Measurements from ENCODE around the gene ZSWIM8.
"Not testable (repeated sequence)": the region's sequence is repeated elsewhere in the genome, so short reads cannot be mapped to it uniquely, and the experiment has no call there.

The ZSWIM8 gene

GRCh38 chr10:73774637-73775036, 10.8 kb upstream of the ZSWIM8 start:
- DNase-seq = peak; percentile 6 to 15

GRCh38 chr10:73779018-73779417, 6.4 kb upstream of the ZSWIM8 start:
- DNase-seq = no peak

- DNase-seq = no peak
Measured at GRCh38 chr10:73779539-73780197, 5.7 kb upstream of the ZSWIM8 start.

- no peak for DNase-seq
Measured at GRCh38 chr10:73780301-73780700, 5.1 kb upstream of the ZSWIM8 start.

GRCh38 chr10:73780966-73781365, 4.4 kb upstream of the ZSWIM8 start:
- DNase-seq = no peak

GRCh38 chr10:73781548-73781878, 3.9 kb upstream of the ZSWIM8 start:
- no peak for DNase-seq

DNA sequence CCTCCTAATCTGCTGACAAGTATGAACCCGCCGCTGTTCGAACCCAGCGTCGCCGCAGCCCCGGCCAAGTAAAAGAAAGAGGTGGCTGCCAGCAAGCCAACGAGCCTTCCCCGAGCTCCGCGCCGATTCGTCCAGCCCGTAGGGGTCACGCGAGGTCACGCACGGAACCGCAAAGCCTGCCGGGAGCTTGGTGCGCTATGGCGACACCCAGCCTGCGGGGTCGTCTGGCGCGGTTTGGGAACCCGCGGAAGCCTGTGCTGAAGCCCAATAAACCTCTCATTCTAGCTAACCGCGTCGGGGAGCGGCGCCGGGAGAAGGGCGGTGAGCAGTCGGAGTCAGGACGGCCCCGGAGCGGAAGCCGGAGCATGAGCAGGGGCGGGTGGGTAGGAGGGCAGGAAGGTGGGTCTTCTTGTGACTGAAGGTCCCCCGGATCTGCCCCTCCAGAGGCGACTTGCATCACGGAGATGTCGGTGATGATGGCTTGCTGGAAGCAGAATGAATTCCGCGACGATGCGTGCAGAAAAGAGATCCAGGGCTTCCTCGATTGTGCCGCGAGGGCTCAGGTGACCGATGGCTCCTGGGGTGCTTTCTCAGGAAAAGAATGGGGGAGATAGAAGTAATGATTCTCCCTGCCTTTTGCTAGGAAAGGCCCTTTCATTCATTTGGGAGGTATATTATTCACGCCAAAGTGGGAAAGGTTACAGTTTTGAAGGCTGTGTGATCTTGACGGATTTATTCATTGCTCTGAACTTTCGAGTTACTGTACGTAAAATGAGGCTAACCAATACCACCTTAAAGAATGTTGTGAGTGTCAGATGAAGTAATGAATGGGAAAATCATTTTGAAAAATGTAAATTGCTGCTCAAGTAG, 3.3 kb upstream of the ZSWIM8 start, which contains the start of gene CHCHD1:
Gene CHCHD1, plus strand, starts transcription at position 170 of the 870 bp plus-strand sequence. Its CDS starts 28 bp downstream, at position 198.
- DNase-seq = peak; percentile 79 to 89

- no peak for DNase-seq
Measured at GRCh38 chr10:73782749-73783085, 2.7 kb upstream of the ZSWIM8 start.

- peak in 1 of 2 donors; percentile 18 for DNase-seq
Measured at GRCh38 chr10:73785721-73786511, 510 bp downstream of the ZSWIM8 start.

GRCh38 chr10:73786512-73786885, 1.1 kb downstream of the ZSWIM8 start:
- no peak for DNase-seq

DNA sequence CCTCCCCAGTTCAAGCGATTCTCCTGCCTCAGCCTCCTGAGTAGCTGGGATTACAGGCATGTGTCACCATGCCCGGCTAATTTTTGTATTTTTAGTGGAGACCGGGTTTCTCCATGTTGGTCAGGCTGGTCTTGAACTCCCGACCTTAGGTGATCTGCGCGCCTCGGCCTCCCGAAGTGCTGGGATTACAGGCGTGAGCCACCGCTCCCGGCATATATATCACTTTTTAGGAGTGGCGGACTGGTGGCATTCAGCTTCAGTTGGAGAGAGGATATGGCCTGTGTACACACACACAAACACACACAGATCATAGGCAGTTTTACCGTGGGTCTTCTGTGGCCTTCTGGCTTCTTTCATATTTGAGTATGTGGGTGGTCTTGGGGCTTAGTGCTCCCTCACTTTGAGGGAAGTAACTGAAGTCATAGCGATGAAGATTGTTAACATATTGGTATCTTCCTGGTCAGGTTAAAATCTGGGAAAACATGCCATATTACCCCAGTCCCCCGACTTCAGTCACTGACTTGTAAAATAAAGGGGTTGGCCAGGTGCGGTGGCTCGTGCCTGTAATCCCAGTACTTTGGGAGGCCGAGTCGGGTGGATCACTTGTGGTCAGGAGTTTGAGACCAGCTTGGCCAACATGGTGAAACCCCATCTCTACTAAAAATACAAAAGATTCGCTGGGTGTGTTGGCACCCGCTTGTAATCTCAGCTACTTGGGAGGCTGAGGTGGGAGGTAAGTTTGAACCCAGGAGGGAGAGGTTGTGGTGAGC, 1.8 kb downstream of the ZSWIM8 start:
- not testable (repeated sequence) for DNase-seq

DNA sequence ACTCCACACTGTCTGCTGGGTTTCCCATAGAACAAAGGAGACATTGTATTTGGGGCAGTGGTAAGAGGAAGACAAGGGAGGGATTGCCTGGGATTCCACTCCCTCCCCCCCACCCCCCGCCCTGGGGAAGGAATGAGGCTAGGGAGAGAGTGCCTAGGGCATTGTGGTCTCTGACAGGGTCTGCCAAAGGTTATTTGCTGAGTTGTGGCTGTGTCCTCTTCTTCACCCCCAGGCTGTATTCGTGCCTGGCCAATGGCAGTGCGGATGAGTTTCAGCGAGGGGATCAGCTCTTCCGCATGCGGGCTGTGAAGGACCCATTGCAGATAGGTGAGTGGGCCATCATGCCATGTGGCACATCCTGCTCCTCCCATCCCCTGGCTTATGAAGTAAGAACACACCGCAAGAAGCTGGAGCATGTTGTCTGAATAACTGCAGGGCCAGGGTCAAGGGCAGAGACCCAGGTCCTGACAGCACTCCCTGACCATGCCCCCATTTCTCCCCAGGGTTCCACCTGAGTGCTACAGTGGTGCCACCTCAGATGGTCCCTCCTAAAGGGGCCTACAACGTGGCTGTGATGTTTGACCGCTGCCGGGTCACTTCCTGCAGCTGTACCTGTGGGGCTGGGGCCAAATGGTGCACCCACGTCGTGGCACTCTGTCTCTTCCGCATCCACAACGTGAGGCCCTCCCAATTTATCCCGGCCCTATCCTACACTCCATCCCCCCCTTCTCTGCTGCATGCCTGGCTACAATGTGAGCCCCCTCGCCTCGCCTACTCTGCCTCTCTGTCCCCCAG, 3.7 kb downstream of the ZSWIM8 start:
- no peak for DNase-seq

DNA sequence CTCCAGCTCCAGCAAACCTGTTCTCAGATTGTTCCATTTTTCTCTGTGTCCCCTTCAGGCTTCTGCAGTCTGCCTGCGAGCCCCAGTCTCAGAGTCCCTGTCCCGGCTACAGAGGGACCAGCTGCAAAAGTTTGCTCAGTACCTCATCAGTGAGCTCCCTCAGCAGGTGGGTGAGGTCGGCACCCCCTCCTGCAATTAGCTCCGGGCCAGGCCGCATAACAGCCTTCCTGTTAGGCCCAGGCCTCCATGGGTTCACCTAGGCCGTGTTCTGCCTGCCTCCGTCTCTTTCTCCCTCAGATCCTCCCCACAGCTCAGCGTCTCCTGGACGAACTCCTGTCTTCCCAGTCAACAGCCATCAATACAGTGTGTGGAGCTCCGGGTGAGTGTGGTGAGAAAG, 4.3 kb downstream of the ZSWIM8 start:
- no peak for DNase-seq

GRCh38 chr10:73790886-73791625, 5.7 kb downstream of the ZSWIM8 start:
- DNase-seq = no peak

DNA sequence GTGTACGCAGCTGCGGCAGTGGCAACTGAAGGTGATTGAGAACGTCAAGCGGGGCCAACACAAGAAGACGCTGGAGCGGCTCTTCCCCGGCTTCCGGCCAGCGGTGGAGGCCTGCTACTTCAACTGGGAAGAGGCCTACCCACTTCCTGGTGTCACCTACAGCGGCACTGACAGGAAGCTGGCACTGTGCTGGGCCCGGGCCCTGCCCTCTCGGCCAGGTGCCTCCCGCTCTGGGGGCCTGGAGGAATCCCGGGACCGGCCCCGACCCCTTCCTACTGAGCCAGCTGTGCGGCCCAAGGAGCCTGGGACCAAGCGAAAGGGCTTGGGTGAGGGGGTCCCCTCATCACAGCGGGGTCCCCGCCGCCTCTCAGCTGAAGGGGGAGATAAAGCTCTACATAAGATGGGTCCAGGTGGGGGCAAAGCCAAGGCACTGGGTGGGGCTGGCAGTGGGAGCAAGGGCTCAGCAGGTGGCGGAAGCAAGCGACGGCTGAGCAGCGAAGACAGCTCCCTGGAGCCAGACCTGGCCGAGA, 6.5 kb downstream of the ZSWIM8 start:
- no peak for DNase-seq

GRCh38 chr10:73793456-73793855, 8.1 kb downstream of the ZSWIM8 start:
- DNase-seq = no peak

DNA sequence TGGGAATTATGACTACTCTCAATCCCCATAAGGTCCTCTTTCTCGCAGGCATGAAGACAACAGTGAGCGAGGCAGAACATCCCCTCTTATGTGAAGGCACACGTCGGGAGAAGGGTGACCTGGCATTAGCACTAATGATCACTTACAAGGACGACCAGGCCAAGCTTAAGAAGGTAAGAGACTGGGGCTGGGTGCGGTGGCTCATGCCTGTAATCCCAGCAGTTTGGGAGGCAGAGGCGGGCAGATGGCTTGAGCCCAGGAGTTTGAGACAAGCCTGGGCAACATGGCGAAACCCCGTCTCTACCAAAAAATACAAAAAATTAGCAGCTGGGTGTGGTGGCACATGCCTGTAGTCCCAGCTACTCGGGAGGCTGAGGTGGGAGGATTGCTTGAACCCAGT, 10.1 kb downstream of the ZSWIM8 start:
- DNase-seq = not testable (repeated sequence)

DNA sequence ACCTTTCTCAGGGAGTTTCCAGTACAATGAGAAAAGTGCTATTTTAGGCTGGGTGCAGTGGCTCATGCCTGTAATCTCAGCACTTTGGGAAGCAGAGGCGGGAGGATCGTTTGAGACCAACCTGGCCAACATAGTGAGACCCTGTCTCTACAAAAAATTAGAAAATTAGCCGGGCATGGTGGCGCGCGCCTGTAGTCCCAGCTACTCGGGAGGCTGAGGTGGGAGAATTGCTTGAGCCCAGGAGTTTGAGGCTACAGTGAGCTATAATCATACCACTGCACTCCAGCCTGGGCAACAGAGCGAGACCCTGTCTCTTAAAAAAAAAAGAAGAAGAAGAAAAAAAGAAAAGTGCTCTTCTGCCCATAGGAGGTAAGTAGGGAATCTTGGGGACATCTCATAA, 10.6 kb downstream of the ZSWIM8 start:
- not testable (repeated sequence) for DNase-seq

- DNase-seq = no peak
Measured at GRCh38 chr10:73796766-73797165, 11.4 kb downstream of the ZSWIM8 start.

DNA sequence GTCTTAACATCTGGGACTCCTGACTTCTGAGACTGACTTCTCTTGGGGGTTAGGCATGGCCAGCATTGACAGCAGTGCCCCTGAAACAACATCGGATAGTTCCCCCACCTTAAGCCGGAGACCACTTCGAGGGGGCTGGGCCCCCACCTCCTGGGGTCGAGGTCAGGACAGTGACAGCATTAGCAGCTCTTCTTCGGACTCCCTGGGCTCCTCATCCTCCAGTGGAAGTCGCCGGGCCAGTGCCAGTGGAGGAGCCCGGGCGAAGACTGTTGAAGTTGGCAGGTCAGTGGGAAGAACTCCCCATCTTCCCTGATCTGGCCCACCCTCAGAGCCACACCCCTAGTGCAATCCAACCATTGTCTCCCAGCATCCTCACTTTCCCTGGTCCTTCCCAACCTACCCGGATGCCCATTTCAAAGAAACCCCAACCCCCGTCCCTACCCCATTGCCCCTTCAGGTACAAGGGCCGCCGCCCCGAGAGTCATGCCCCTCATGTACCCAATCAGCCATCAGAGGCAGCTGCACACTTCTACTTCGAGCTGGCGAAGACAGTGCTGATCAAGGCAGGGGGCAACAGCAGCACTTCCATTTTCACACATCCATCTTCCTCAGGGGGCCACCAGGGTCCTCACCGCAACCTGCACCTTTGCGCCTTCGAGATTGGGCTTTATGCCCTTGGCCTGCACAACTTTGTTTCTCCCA, 12.1 kb downstream of the ZSWIM8 start:
- DNase-seq = no peak
